Keratinocyte (primary cell): Measurements from ENCODE around the gene ELAVL1. TPM values are rescaled to one million over a fixed set of nuclear protein-coding genes. Genes with fewer than 3 reads are reported as not detected.
"Not testable (repeated sequence)": the region's sequence is repeated elsewhere in the genome, so short reads cannot be mapped to it uniquely, and the experiment has no call there.

ENCODE experiments used
- DNase-seq: peaks from one replicate; pipeline ENCODE4 v3.0.0-alpha.2; 2011; ENCODE audit warnings: low read depth, missing footprints, low spot score
- FAIRE-seq: peaks from 2 replicates; lab custom pipeline; 2011; peaks lifted over from hg19 to GRCh38; lab: Jason Lieb, UNC
- H2AFZ ChIP-seq: 2 replicates; pipeline ENCODE4 v1.6.0; 2012; ENCODE audit warnings: low read length, control low read depth, inconsistent platforms; ENCODE audit not compliant: control insufficient read depth
- H3K27ac ChIP-seq: 2 replicates; pipeline ENCODE4 v1.5.1; 2011; ENCODE audit warnings: low read length; ENCODE audit not compliant: control insufficient read depth, insufficient read depth
- H3K27me3 ChIP-seq: 3 replicates; pipeline ENCODE4 v1.6.0; 2011; ENCODE audit warnings: low read length; ENCODE audit not compliant: control insufficient read depth, insufficient read depth; ENCODE audit errors: extremely low read depth
- H3K36me3 ChIP-seq, 2 experiments: 2 replicates in 1 of 2; 3 replicates in 1 of 2; pipeline ENCODE4 v1.5.1; 2011; ENCODE audit warnings: low read length in 2 of 2, mild to moderate bottlenecking in 1 of 2; ENCODE audit not compliant: control insufficient read depth in 2 of 2, insufficient read depth in 2 of 2; ENCODE audit errors: extremely low read depth in 1 of 2
- H3K4me1 ChIP-seq: 3 replicates; pipeline ENCODE4 v1.5.1; 2011; ENCODE audit warnings: low read length; ENCODE audit not compliant: control insufficient read depth, insufficient read depth; ENCODE audit errors: extremely low read depth
- H3K4me2 ChIP-seq: 3 replicates; pipeline ENCODE4 v1.6.0; 2011; ENCODE audit warnings: low read depth, low read length; ENCODE audit not compliant: control insufficient read depth, insufficient read depth; ENCODE audit errors: extremely low read depth
- H3K4me3 ChIP-seq, 3 experiments: fragments of 200-600 bp in 1 of 3; sonication (generic) in 1 of 3; 2 replicates in 2 of 3; 3 replicates in 1 of 3; pipeline ENCODE4 v1.5.1; 2011 to 2016; ENCODE audit warnings: low read length in 3 of 3, mild to moderate bottlenecking in 3 of 3, control low read depth in 2 of 3, inconsistent platforms in 1 of 3, low read depth in 1 of 3, mixed read lengths in 1 of 3, mixed run types in 1 of 3, moderate library complexity in 1 of 3; ENCODE audit not compliant: control insufficient read depth in 2 of 3, insufficient read depth in 2 of 3; ENCODE audit errors: extremely low read depth in 1 of 3
- H3K79me2 ChIP-seq: 2 replicates; pipeline ENCODE4 v1.6.0; 2012; ENCODE audit warnings: low read length; ENCODE audit not compliant: control insufficient read depth, insufficient read depth
- H3K9ac ChIP-seq: 3 replicates; pipeline ENCODE4 v1.6.0; 2011; ENCODE audit warnings: low read length; ENCODE audit not compliant: control insufficient read depth, insufficient read depth; ENCODE audit errors: extremely low read depth
- H3K9me1 ChIP-seq: 3 replicates; pipeline ENCODE4 v1.6.0; 2011; ENCODE audit warnings: low read length; ENCODE audit not compliant: control insufficient read depth, insufficient read depth; ENCODE audit errors: extremely low read depth
- H3K9me3 ChIP-seq: 2 replicates; pipeline ENCODE4 v1.5.1; 2012; ENCODE audit warnings: low read depth, low read length; ENCODE audit not compliant: control insufficient read depth
- H4K20me1 ChIP-seq: 3 replicates; pipeline ENCODE4 v1.6.0; 2011; ENCODE audit warnings: low read length; ENCODE audit not compliant: control insufficient read depth, insufficient read depth; ENCODE audit errors: extremely low read depth
- EZH2 ChIP-seq: IDR thresholded peaks from one replicate; pipeline ENCODE4 v1.6.1; 2012; ENCODE audit warnings: inconsistent platforms, mild to moderate bottlenecking, low read length, moderate library complexity
- dilution Hi-C: fragments of 300-500 bp; cut with MboI; formaldehyde crosslinking; loops from one replicate; pipeline ENCODE4 v1.7.0; 2020; ENCODE audit warnings: low sequenced_read_pairs; ENCODE audit not compliant: extremely low pct_ligation_motif_present
- polyA plus RNA-seq, 5 experiments: library from polyadenylated mRNA; depleted of rRNA in 3 of 5; stranded (reverse) in 3 of 5; stranded (forward) in 1 of 5; unstranded in 1 of 5; fragments of >200 nt; gene quantifications; 1 replicate in 1 of 5; 2 replicates in 3 of 5; 3 replicates in 1 of 5; pipeline versions ENCODE4 v1.2.1 to v1.2.3, GENCODE V29; 2011 to 2012; ENCODE audit warnings: missing spikeins in 2 of 5, low read depth in 1 of 5, low replicate concordance in 1 of 5
- TF ChIP-seq, protein P1 (sequence below), 3 experiments: IDR thresholded peaks in 1 of 3; conservative IDR thresholded peaks in 1 of 3; optimal IDR thresholded peaks in 1 of 3; 2 replicates in 2 of 3; 3 replicates in 1 of 3; pipeline versions ENCODE3 to v1.5.1; 2011; ENCODE audit warnings: low read length in 3 of 3, mild to moderate bottlenecking in 3 of 3, moderate library complexity in 2 of 3, control low read depth in 1 of 3, inconsistent platforms in 1 of 3; ENCODE audit not compliant: insufficient read depth in 2 of 3; ENCODE audit errors: extremely low read depth in 1 of 3

ELAVL1 gene
- polyA plus RNA-seq, 1 donor (not counting 4 experiments of a cell fraction or from before 2014, with no cell fraction given), result 46.9 TPM

DNA sequence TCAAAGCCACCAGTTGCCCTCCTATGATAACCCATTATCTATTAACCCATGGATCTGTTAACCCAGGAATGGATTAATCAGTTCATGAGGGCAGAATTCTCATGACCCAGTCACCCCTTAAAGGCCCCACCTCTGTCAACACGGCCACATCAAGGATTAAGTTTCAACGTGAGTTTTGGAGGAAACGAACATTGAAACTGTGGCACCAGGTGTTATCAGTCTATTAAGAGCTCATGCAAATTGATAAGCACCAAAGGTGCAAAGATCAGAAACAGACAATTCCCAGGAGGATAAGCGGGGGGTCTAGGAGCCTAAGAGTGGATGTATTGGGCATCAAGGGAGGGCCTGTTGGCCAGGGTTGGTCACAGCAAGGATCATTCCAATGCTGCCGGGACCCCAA, 19.9 kb upstream of the ELAVL1 start:
- Histone ChIP-seq H3K27me3 (no peaks in the 10 kb centered on the region), H3K9me1 (no peaks in the 10 kb centered on the region), H3K4me2 (no peak overlapping the region), H3K4me1 (no peaks in the 10 kb centered on the region), H3K79me2 (no peaks in the 10 kb centered on the region), H3K36me3 (no peaks in the 10 kb centered on the region), H3K9ac (no peak overlapping the region), H3K9me3 (no peaks in the 10 kb centered on the region), H3K27ac (no peak overlapping the region), H2AFZ (no peak overlapping the region), H3K4me3 (no peak overlapping the region), H4K20me1 (no peaks in the 10 kb centered on the region)
- TF ChIP-seq, protein P1, sequence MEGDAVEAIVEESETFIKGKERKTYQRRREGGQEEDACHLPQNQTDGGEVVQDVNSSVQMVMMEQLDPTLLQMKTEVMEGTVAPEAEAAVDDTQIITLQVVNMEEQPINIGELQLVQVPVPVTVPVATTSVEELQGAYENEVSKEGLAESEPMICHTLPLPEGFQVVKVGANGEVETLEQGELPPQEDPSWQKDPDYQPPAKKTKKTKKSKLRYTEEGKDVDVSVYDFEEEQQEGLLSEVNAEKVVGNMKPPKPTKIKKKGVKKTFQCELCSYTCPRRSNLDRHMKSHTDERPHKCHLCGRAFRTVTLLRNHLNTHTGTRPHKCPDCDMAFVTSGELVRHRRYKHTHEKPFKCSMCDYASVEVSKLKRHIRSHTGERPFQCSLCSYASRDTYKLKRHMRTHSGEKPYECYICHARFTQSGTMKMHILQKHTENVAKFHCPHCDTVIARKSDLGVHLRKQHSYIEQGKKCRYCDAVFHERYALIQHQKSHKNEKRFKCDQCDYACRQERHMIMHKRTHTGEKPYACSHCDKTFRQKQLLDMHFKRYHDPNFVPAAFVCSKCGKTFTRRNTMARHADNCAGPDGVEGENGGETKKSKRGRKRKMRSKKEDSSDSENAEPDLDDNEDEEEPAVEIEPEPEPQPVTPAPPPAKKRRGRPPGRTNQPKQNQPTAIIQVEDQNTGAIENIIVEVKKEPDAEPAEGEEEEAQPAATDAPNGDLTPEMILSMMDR (optimal IDR thresholded peaks at IDR 0.05 in 1 of 3, IDR thresholded peaks at IDR 0.05 in 1 of 3, conservative IDR thresholded peaks at IDR 0.05 in 1 of 3; ENCODE audit: extremely low read depth in 1 of 3, insufficient read depth in 2 of 3, low read length in 3 of 3), result no peak
- no peak for TF ChIP-seq EZH2
- FAIRE-seq (no peak), DNase-seq (no peak)
- dilution Hi-C loops, result no loop called here

DNA sequence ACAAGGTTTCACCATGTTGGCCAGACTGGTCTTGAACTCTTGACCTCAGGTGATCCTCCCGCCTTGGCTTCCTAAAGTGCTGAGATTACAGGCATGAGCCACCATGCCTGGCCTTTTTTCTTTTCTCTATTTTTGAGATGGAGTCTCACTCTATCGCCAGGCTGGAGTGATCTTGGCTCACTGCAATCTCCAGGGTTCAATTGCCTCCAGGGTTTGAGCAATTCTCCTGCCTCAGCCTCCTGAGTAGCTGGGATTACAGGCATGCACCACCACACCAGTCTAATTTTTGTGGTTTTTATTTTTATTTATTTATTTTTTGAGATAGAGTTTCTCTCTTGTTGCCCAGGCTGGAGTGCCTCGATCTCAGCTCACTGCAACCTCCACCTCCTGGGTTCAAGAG, 18.8 kb upstream of the ELAVL1 start:
- H3K79me2 ChIP-seq, dilution Hi-C loops, H3K9ac ChIP-seq, FAIRE-seq, H3K9me3 ChIP-seq, H3K4me2 ChIP-seq, H3K4me3 ChIP-seq, H4K20me1 ChIP-seq, DNase-seq, H3K27ac ChIP-seq, H3K4me1 ChIP-seq, H3K27me3 ChIP-seq, H3K9me1 ChIP-seq, H2AFZ ChIP-seq, H3K36me3 ChIP-seq: not testable (repeated sequence)

DNA sequence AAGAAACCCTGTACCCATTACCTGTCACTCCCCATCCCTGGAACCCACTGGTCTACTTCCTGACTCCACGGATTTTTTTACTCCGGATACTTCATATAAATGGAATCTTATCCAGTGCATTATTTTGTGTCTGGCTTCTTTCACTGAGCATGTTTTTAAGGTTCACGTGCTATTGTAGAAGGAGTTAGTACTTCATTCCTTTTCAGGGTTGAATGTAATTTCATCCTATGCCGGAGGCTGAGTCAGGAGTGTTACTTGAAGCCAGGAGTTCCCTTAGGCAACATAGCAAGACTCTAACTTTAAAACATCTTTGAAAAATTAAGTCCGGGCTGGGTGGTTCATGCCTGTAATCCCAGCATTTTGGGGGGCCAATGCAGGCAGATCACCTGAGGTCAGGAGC, 17.9 kb upstream of the ELAVL1 start:
- Histone ChIP-seq H2AFZ (no peak overlapping the region), H3K9me3 (no peaks in the 10 kb centered on the region), H3K27me3 (no peaks in the 10 kb centered on the region), H4K20me1 (no peaks in the 10 kb centered on the region), H3K9ac (no peak overlapping the region), H3K79me2 (no peaks in the 10 kb centered on the region), H3K4me3 (no peak overlapping the region), H3K9me1 (no peaks in the 10 kb centered on the region), H3K4me2 (no peak overlapping the region), H3K36me3 (no peaks in the 10 kb centered on the region), H3K27ac (no peak overlapping the region), H3K4me1 (no peaks in the 10 kb centered on the region)
- DNase-seq (no peak), FAIRE-seq (no peak)
- no peak for TF ChIP-seq EZH2
- TF ChIP-seq, protein P1 (optimal IDR thresholded peaks at IDR 0.05 in 1 of 3, IDR thresholded peaks at IDR 0.05 in 1 of 3, conservative IDR thresholded peaks at IDR 0.05 in 1 of 3; ENCODE audit: extremely low read depth in 1 of 3, insufficient read depth in 2 of 3, low read length in 3 of 3), result no peak
- dilution Hi-C loops, result no loop called here
